IMR-90 (cell line): Measurements from ENCODE around the gene TMPRSS13. TPM values are rescaled to one million over a fixed set of nuclear protein-coding genes. Genes with fewer than 3 reads are reported as not detected.

Experiments
- ATAC-seq: fragments of 200-7000 bp; cut with Tn5 transposase; 2 replicates; pipeline ENCODE4 v1.9.1; 2020; ENCODE audit warnings: low read depth, mild to moderate bottlenecking, moderate library complexity
- BruUV-seq: library from RNA; stranded (reverse); fragments of 400-500 nt; replicated peaks from 2 replicates; lab custom pipeline; 2021; lab: Mats Ljungman, UMichigan
- CTCF ChIA-PET: fragments of 300-600 bp; formaldehyde crosslinking; extraction: SDS; loops from one replicate; lab custom pipeline; 2021; ENCODE audit warnings: antibody characterized with exemption; lab: Yijun Ruan, JAX
- POLR2A ChIA-PET: fragments of 300-600 bp; sonication (Branson Sonifier 250); formaldehyde crosslinking; loops from one replicate; lab custom pipeline; 2022; ENCODE audit warnings: antibody characterized with exemption; ENCODE audit not compliant: unreplicated experiment; lab: Charles Lee
- DNase-seq: peaks from one replicate; pipeline ENCODE4 v3.0.0; 2013
- H2AFZ ChIP-seq: replicated peaks from 2 replicates; pipeline ENCODE3; 2013; ENCODE audit warnings: low read length, mild to moderate bottlenecking; ENCODE audit not compliant: poor library complexity
- H2AK5ac ChIP-seq: 2 replicates; pipeline ENCODE4 v1.6.1; 2013; ENCODE audit warnings: low read depth, low read length, inconsistent platforms
- H2AK9ac ChIP-seq: replicated peaks from 2 replicates; pipeline ENCODE3; 2013; ENCODE audit warnings: mild to moderate bottlenecking, low read depth, low read length, moderate library complexity; ENCODE audit not compliant: poor library complexity
- H2BK120ac ChIP-seq: 2 replicates; pipeline ENCODE4 v1.6.1; 2013; ENCODE audit warnings: low read depth, low read length, inconsistent platforms
- H2BK15ac ChIP-seq: 3 replicates; pipeline ENCODE4 v1.6.1; 2013; ENCODE audit warnings: low read depth, low read length, inconsistent platforms
- H2BK20ac ChIP-seq: 2 replicates; pipeline ENCODE4 v1.6.1; 2013; ENCODE audit warnings: low read depth, mild to moderate bottlenecking, inconsistent platforms, low read length, moderate library complexity
- H2BK5ac ChIP-seq: 2 replicates; pipeline ENCODE4 v1.6.1; 2013; ENCODE audit warnings: mild to moderate bottlenecking, low read depth, low read length, inconsistent platforms; ENCODE audit not compliant: poor library complexity, severe bottlenecking
- H3K14ac ChIP-seq: replicated peaks from 2 replicates; pipeline ENCODE4 v1.6.1; 2013; ENCODE audit warnings: low read depth, low read length, inconsistent platforms
- H3K18ac ChIP-seq: 2 replicates; pipeline ENCODE4 v1.6.1; 2013; ENCODE audit warnings: low read depth, low read length, control low read depth
- H3K23ac ChIP-seq: 2 replicates; pipeline ENCODE4 v1.6.1; 2013; ENCODE audit warnings: low read depth, low read length, inconsistent platforms
- H3K27ac ChIP-seq: 2 replicates; pipeline ENCODE4 v1.5.1; 2013; ENCODE audit warnings: mild to moderate bottlenecking, control low read depth, low read length; ENCODE audit not compliant: insufficient read depth
- H3K27me3 ChIP-seq: 2 replicates; pipeline ENCODE4 v1.6.1; 2013; ENCODE audit warnings: low read length; ENCODE audit not compliant: control insufficient read depth, insufficient read depth
- H3K36me3 ChIP-seq: 2 replicates; pipeline ENCODE4 v1.6.1; 2013; ENCODE audit warnings: low read length, mixed read lengths; ENCODE audit not compliant: control insufficient read depth, insufficient read depth
- H3K4ac ChIP-seq: 2 replicates; pipeline ENCODE4 v1.6.1; 2013; ENCODE audit warnings: low read depth, low read length, inconsistent platforms
- H3K4me1 ChIP-seq: 2 replicates; pipeline ENCODE4 v1.6.1; 2013; ENCODE audit warnings: low read length, mixed read lengths; ENCODE audit not compliant: control insufficient read depth, insufficient read depth
- H3K4me2 ChIP-seq: 2 replicates; pipeline ENCODE4 v1.6.1; 2013; ENCODE audit warnings: low read depth, mild to moderate bottlenecking, control low read depth, low read length, moderate library complexity
- H3K4me3 ChIP-seq: 2 replicates; pipeline ENCODE4 v1.5.1; 2013; ENCODE audit warnings: low read depth, mild to moderate bottlenecking, control low read depth, low read length, moderate library complexity; ENCODE audit not compliant: insufficient read depth
- H3K56ac ChIP-seq: 2 replicates; pipeline ENCODE4 v1.6.1; 2013; ENCODE audit warnings: low read length, inconsistent platforms; ENCODE audit not compliant: insufficient read depth; ENCODE audit errors: extremely low read depth
- H3K79me1 ChIP-seq, 2 experiments: 2 replicates each; pipeline ENCODE4 v1.6.1; 2013; ENCODE audit warnings: low read length in 2 of 2, inconsistent platforms in 1 of 2, low read depth in 1 of 2
- H3K9ac ChIP-seq: 2 replicates; pipeline ENCODE4 v1.6.1; 2013; ENCODE audit warnings: low read depth, low read length, control low read depth
- H3K9me1 ChIP-seq: 2 replicates; pipeline ENCODE4 v1.6.1; 2013; ENCODE audit warnings: low read length, inconsistent platforms; ENCODE audit not compliant: insufficient read depth
- H3K9me3 ChIP-seq: 2 replicates; pipeline ENCODE4 v1.6.1; 2013; ENCODE audit warnings: low read length; ENCODE audit not compliant: control insufficient read depth, insufficient read depth
- H4K20me1 ChIP-seq: 2 replicates; pipeline ENCODE4 v1.6.1; 2013; ENCODE audit warnings: low read length, inconsistent platforms; ENCODE audit not compliant: insufficient read depth
- H4K5ac ChIP-seq: 2 replicates; pipeline ENCODE4 v1.6.1; 2013; ENCODE audit warnings: mild to moderate bottlenecking, low read depth, low read length, control low read depth
- H4K8ac ChIP-seq, 2 experiments: 2 replicates each; pipeline ENCODE4 v1.6.1; 2013; ENCODE audit warnings: low read depth in 2 of 2, low read length in 2 of 2, control low read depth in 1 of 2, inconsistent platforms in 1 of 2
- H4K91ac ChIP-seq: 2 replicates; pipeline ENCODE4 v1.6.1; 2013; ENCODE audit warnings: low read depth, low read length, inconsistent platforms; ENCODE audit not compliant: insufficient read depth
- CHD1 ChIP-seq: IDR thresholded peaks from 2 replicates; pipeline ENCODE4 v1.6.1; 2012; ENCODE audit warnings: low read depth, low read length, improper control_type of control experiment
- CTCF ChIP-seq: conservative IDR thresholded peaks from 2 replicates; pipeline ENCODE4 v1.5.1; 2012; ENCODE audit warnings: mild to moderate bottlenecking, low read depth, low read length, improper control_type of control experiment
- ELK1 ChIP-seq: fragments of 150-350 bp; IDR thresholded peaks from 2 replicates; pipeline ENCODE4 v1.6.1; 2016; ENCODE audit warnings: low read depth, mild to moderate bottlenecking, low read length, moderate library complexity, borderline replicate concordance
- MAFK ChIP-seq: IDR thresholded peaks from 2 replicates; pipeline ENCODE4 v1.6.1; 2012; ENCODE audit warnings: low read depth, low read length, improper control_type of control experiment
- NFE2L2 ChIP-seq: fragments of 150-350 bp; IDR thresholded peaks from 2 replicates; pipeline ENCODE4 v1.6.1; 2016; ENCODE audit warnings: low read depth, mild to moderate bottlenecking, low read length
- RAD21 ChIP-seq: IDR thresholded peaks from 2 replicates; pipeline ENCODE4 v1.6.1; 2012; ENCODE audit warnings: low read length, improper control_type of control experiment
- RCOR1 ChIP-seq: IDR thresholded peaks from 2 replicates; pipeline ENCODE4 v1.6.1; 2012; ENCODE audit warnings: mild to moderate bottlenecking, low read length, improper control_type of control experiment; ENCODE audit not compliant: insufficient replicate concordance
- SMC3 ChIP-seq: fragments of 150-350 bp; IDR thresholded peaks from 2 replicates; pipeline ENCODE4 v1.6.1; 2016; ENCODE audit warnings: low read depth, mild to moderate bottlenecking, antibody characterized with exemption, low read length, moderate library complexity
- WGBS, 2 experiments: methylation state at CpG; one replicate each; pipeline versions ENCODE4 v1.1.5 to v1.1.7; 2013; ENCODE audit warnings: missing lambda C conversion rate in 2 of 2; ENCODE audit not compliant: insufficient read length in 1 of 2; ENCODE audit errors: extremely low coverage in 2 of 2; 5-methylcytosine and 5-hydroxymethylcytosine counted together
- dilution Hi-C: fragments of 300-500 bp; cut with HindIII; formaldehyde crosslinking; loops from one replicate; pipeline ENCODE4 v1.14.3; 2018; ENCODE audit warnings: low sequenced_read_pairs; ENCODE audit not compliant: unreplicated experiment
- in situ Hi-C: fragments of 300-500 bp; cut with MboI; formaldehyde crosslinking; loops from 3 replicates; pipeline ENCODE4 v1.14.3; 2019; ENCODE audit warnings: low sequenced_read_pairs, inconsistent platforms, mixed read lengths
- intact Hi-C: fragments of 100-400 bp; cut with micrococcal nuclease; formaldehyde crosslinking; loops from 2 replicates; pipeline ENCODE4 v1.10.0; 2022
- polyA plus RNA-seq, 3 experiments: library from polyadenylated mRNA; depleted of rRNA; stranded (reverse); fragments of >200 nt; gene quantifications; 2 replicates each; pipeline ENCODE4 v1.2.3, GENCODE V29; 2012; ENCODE audit warnings: low replicate concordance in 1 of 3
- total RNA-seq: library from RNA; depleted of rRNA; stranded (reverse); fragments of >200 nt; gene quantifications from 2 replicates; pipeline ENCODE4 v1.2.3, GENCODE V29; 2012

TMPRSS13 gene
- total and polyA plus RNA-seq, 2 of the 4 experiments (the other 2 are of a cell fraction), result not detected

- intact Hi-C loops (no loop called here), dilution Hi-C loops (no loop called here), in situ Hi-C loops (no loop called here)
- no peak overlapping the region for H3K27ac ChIP-seq
- H2BK15ac ChIP-seq, result no peak overlapping the region
- no peak overlapping the region for H2BK120ac ChIP-seq
- H4K5ac ChIP-seq, result no peak overlapping the region
- no peak overlapping the region for H3K4me3 ChIP-seq
- no peaks in the 10 kb centered on the region for H3K4me1 ChIP-seq
- no peaks in the 10 kb centered on the region for H3K36me3 ChIP-seq
- BruUV-seq, result no TSS peak
- H2BK5ac ChIP-seq, result no peak overlapping the region
- WGBS, 2 experiments, result 56% methylated on average over 6 of the region's 16 CpGs; no CpG with 5 or more reads in 1 of the 2 experiments
- H4K91ac ChIP-seq, result no peak overlapping the region
- H4K8ac ChIP-seq, result no peak overlapping the region
- no peak overlapping the region for H3K4me2 ChIP-seq
- no peaks in the 10 kb centered on the region for H3K79me1 ChIP-seq
- no peak overlapping the region for H3K9ac ChIP-seq
- H3K23ac ChIP-seq, result no peak overlapping the region
- TF ChIP-seq CTCF, result no peak
- no peak for TF ChIP-seq RAD21
- no peak for TF ChIP-seq ELK1
- TF ChIP-seq NFE2L2, result no peak
- no peak for TF ChIP-seq MAFK
- no peak for TF ChIP-seq SMC3
- TF ChIP-seq CHD1, result no peak
- no peak for TF ChIP-seq RCOR1
- no peak for DNase-seq
- CTCF ChIA-PET, result no interaction called here
- no peak overlapping the region for H2AK9ac ChIP-seq
- no peaks in the 10 kb centered on the region for H4K20me1 ChIP-seq
- H3K9me1 ChIP-seq, result no peaks in the 10 kb centered on the region
- POLR2A ChIA-PET, result no interaction called here
- H2AK5ac ChIP-seq, result no peak overlapping the region
- no peak overlapping the region for H3K4ac ChIP-seq
- H3K14ac ChIP-seq, result no peak overlapping the region
- peaks cover 63% of the 10 kb centered on the region for H3K27me3 ChIP-seq
- ATAC-seq, result no peak
- H3K18ac ChIP-seq, result no peak overlapping the region
- no peaks in the 10 kb centered on the region for H3K9me3 ChIP-seq
- H3K56ac ChIP-seq, result no peak overlapping the region
- H2AFZ ChIP-seq, result no peak overlapping the region
- H2BK20ac ChIP-seq, result no peak overlapping the region
These were observed 54.8 kb downstream of the TMPRSS13 start for GRCh38 chr11:117874253-117874909.
